Gastrocnemius medialis (tissue), 4 donors: ENCODE measurements around the gene TMEM164. TPM values are rescaled to one million over a fixed set of nuclear protein-coding genes. Genes with fewer than 3 reads are reported as not detected.

Source experiments
- ATAC-seq, 2 donors: fragments of 150-250 bp; one replicate each; pipeline ENCODE4 v1.9.1; 2016
- DNase-seq, 2 donors: peaks; one replicate each; pipeline ENCODE4 v3.0.0-alpha.2; 2019
- H3K27ac ChIP-seq, 4 donors: fragments of 200-600 bp; sonication (generic); 1 replicate in 1 of 4; 2 replicates in 3 of 4; pipeline ENCODE4 v1.5.1; 2016 to 2018; ENCODE audit warnings: mild to moderate bottlenecking in 2 of 4, moderate library complexity in 1 of 4
- H3K27me3 ChIP-seq, 3 donors: fragments of 200-600 bp; sonication (generic) in 2 of 3; 1 replicate in 1 of 3; 2 replicates in 2 of 3; pipeline versions ENCODE4 v1.5.1 to v1.6.0; 2016 to 2019; ENCODE audit warnings: mild to moderate bottlenecking in 1 of 3, moderate library complexity in 1 of 3
- H3K36me3 ChIP-seq, 2 donors: fragments of 200-600 bp; sonication (generic) in 1 of 2; one replicate each; pipeline ENCODE4 v1.5.1; 2017 to 2018
- H3K4me1 ChIP-seq, 2 donors: fragments of 200-600 bp; sonication (generic) in 1 of 2; one replicate each; pipeline ENCODE4 v1.5.1; 2016 to 2017; ENCODE audit warnings: mild to moderate bottlenecking in 2 of 2
- H3K4me3 ChIP-seq, 4 donors: fragments of 200-600 bp; sonication (generic) in 3 of 4; 1 replicate in 1 of 4; 2 replicates in 3 of 4; pipeline ENCODE4 v1.5.1; 2016 to 2019; ENCODE audit warnings: mild to moderate bottlenecking in 2 of 4
- H3K9me3 ChIP-seq, 3 donors: fragments of 200-600 bp; sonication (generic) in 2 of 3; 1 replicate in 1 of 3; 2 replicates in 2 of 3; pipeline ENCODE4 v1.5.1; 2016 to 2019
- CTCF ChIP-seq, 5 experiments: fragments of 450-650 bp in 3 of 5; fragments of 200-600 bp in 2 of 5; sonication (generic) in 2 of 5; IDR thresholded peaks in 4 of 5; conservative IDR thresholded peaks in 1 of 5; 1 replicate in 4 of 5; 2 replicates in 1 of 5; pipeline ENCODE4 v1.5.1; 2016 to 2019; ENCODE audit warnings: antibody characterized with exemption in 5 of 5, mild to moderate bottlenecking in 3 of 5, moderate library complexity in 3 of 5
- POLR2A ChIP-seq, 2 donors: fragments of 450-650 bp; IDR thresholded peaks; one replicate each; pipeline ENCODE4 v1.6.1; 2017; ENCODE audit warnings: antibody characterized with exemption in 2 of 2, mild to moderate bottlenecking in 2 of 2, moderate library complexity in 2 of 2
- in situ Hi-C, 4 donors: fragments of 200-750 bp; cut with MboI; loops; one replicate each; pipeline versions ENCODE4 v1.15.0 to v1.8.0; 2017; ENCODE audit warnings: low sequenced_read_pairs in 4 of 4
- intact Hi-C: fragments of 100-400 bp; cut with DNase I; formaldehyde crosslinking; loops from one replicate; pipeline ENCODE4 v1.15.1; 2023; ENCODE audit warnings: low total_unique reads
- total RNA-seq, 4 donors: library from RNA; depleted of rRNA; stranded (reverse); fragments of >200 nt; gene quantifications; one replicate each; pipeline versions ENCODE4 v1.1.0 to v1.2.3, GENCODE V29; 2016

Gene TMEM164
- total RNA-seq, 4 donors from 2014 or later, result 40.1 to 61.2 (median 47.3) TPM

- H3K36me3 ChIP-seq, result no peaks in the 10 kb centered on the region
- H3K27ac ChIP-seq, result peak overlapping the region; percentile 85 to 90 (median 90)
- peaks cover 14 to 26% of the 10 kb centered on the region in 2 donors for H3K4me1 ChIP-seq
- DNase-seq, result no peak
- in situ Hi-C loops, result no loop called here
- no peak for ATAC-seq
- no peaks in the 10 kb centered on the region for H3K27me3 ChIP-seq
- no peaks in the 10 kb centered on the region for H3K9me3 ChIP-seq
- H3K4me3 ChIP-seq, result no peak overlapping the region
- TF ChIP-seq POLR2A (IDR thresholded peaks at IDR 0.05) (no peak), CTCF (IDR thresholded peaks at IDR 0.05 in 4 of 5, conservative IDR thresholded peaks at IDR 0.05 in 1 of 5) (no peak)
- intact Hi-C loops, result no loop called here
These were observed 86.9 kb downstream of the TMEM164 start for GRCh38 chrX:110089656-110090403.

GRCh38 chrX:110097920-110098319 is 95.0 kb downstream of the TMEM164 start:
- Histone ChIP-seq H3K4me1 (peaks cover 12 to 13% of the 10 kb centered on the region in 2 donors), H3K27ac (peak overlapping the region; percentile 57 to 77 (median 76)), H3K9me3 (no peaks in the 10 kb centered on the region), H3K36me3 (no peaks in the 10 kb centered on the region), H3K27me3 (no peaks in the 10 kb centered on the region), H3K4me3 (no peak overlapping the region)
- in situ Hi-C loops, result no loop called here
- TF ChIP-seq CTCF (IDR thresholded peaks at IDR 0.05 in 4 of 5, conservative IDR thresholded peaks at IDR 0.05 in 1 of 5) (no peak), POLR2A (IDR thresholded peaks at IDR 0.05) (no peak)
- DNase-seq, result no peak
- intact Hi-C loops, result no loop called here
- ATAC-seq, result peak; percentile 23 to 72

GRCh38 chrX:110103344-110103743 is 100.4 kb downstream of the TMEM164 start:
- ATAC-seq, result no peak
- no peaks in the 10 kb centered on the region for H3K27me3 ChIP-seq
- no peak for DNase-seq

GRCh38 chrX:110104078-110104477 is 101.2 kb downstream of the TMEM164 start:
- no peak overlapping the region for H3K4me3 ChIP-seq
- DNase-seq (no peak), ATAC-seq (no peak)
- in situ Hi-C loops (no loop called here), intact Hi-C loops (no loop called here)
- TF ChIP-seq CTCF (IDR thresholded peaks at IDR 0.05 in 4 of 5, conservative IDR thresholded peaks at IDR 0.05 in 1 of 5), result no peak
- TF ChIP-seq POLR2A (IDR thresholded peaks at IDR 0.05), result no peak
- peaks cover 4 to 12% of the 10 kb centered on the region in 2 donors for H3K4me1 ChIP-seq
- H3K27ac ChIP-seq, result no peak overlapping the region
- no peaks in the 10 kb centered on the region for H3K27me3 ChIP-seq
- H3K36me3 ChIP-seq, result no peaks in the 10 kb centered on the region
- no peaks in the 10 kb centered on the region for H3K9me3 ChIP-seq

More at GRCh38 chrX:110103344-110103743, 100.4 kb downstream of the TMEM164 start:
- no peak overlapping the region for H3K4me3 ChIP-seq
- H3K36me3 ChIP-seq, result no peaks in the 10 kb centered on the region
- in situ Hi-C loops (no loop called here), intact Hi-C loops (no loop called here)
- H3K4me1 ChIP-seq, result peaks cover 5 to 12% of the 10 kb centered on the region in 2 donors
- peak overlapping the region in 2 of 4 donors; percentile 27 to 39 for H3K27ac ChIP-seq
- TF ChIP-seq POLR2A (IDR thresholded peaks at IDR 0.05), result no peak
- no peaks in the 10 kb centered on the region for H3K9me3 ChIP-seq

GRCh38 chrX:110108381-110108821 is 105.5 kb downstream of the TMEM164 start:
- in situ Hi-C loops (no loop called here), intact Hi-C loops (no loop called here)
- Histone ChIP-seq H3K36me3 (peaks cover 0 to 9% of the 10 kb centered on the region in 2 donors), H3K4me3 (no peak overlapping the region), H3K27ac (peak overlapping the region in 3 of 4 donors; percentile 33 to 44 (median 41)), H3K27me3 (no peaks in the 10 kb centered on the region), H3K4me1 (peaks cover 0 to 5% of the 10 kb centered on the region in 2 donors), H3K9me3 (no peaks in the 10 kb centered on the region)
- DNase-seq (no peak), ATAC-seq (no peak)
- TF ChIP-seq CTCF (IDR thresholded peaks at IDR 0.05 in 4 of 5, conservative IDR thresholded peaks at IDR 0.05 in 1 of 5) (no peak), POLR2A (IDR thresholded peaks at IDR 0.05) (no peak)
